DMS53 treated with DMSO at 0.1 percent for 48 hours (cell line): Measurements from ENCODE around the gene BBS4.
A peak's percentile ranks its signal among the peaks of the same experiment; 100 is the strongest.

Experiments used
- DNase-seq: peaks from one replicate; lab custom pipeline; 2025; ENCODE audit not compliant: unreplicated experiment; lab: John Stamatoyannopoulos, UW

Gene BBS4

DNA sequence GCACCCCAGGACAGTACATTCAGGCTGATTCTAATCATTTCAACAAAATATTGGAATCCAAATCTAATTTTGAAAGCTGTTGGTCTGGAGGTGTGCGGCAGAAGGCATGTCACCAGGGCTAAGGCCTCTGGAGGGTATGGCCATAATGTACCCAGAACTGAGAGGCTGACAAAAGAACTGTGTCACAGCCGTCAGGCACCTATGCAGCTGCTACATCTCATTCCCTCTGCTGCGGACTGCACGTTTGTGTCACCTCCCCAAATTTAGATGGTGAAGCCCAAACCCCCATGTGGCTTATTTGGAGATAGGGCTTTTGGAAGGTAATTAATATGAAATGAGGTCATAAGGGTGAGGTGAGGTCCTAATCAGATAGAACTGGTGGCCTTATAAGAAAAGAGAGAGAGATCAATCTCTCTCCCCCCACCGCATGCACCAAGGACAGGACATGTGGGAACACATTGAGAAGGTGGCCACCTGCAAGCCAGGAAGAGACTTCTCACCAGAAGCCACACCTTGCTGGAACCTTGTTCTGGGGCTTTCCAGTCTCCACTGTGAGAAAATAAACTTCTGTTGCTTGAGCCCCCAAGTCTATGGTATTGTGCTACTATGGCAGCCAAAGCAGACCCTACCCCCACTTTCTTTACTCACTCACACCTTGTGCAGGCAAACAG, 74.7 kb downstream of the BBS4 start:
- no peak for DNase-seq

- no peak for DNase-seq
These were observed 78.6 kb downstream of the BBS4 start for GRCh38 chr15:72764656-72765055.

- DNase-seq = no peak
These were observed 80.0 kb downstream of the BBS4 start for GRCh38 chr15:72766025-72766424.

- no peak for DNase-seq
These were observed 80.8 kb downstream of the BBS4 start for GRCh38 chr15:72766780-72767179.

- DNase-seq = no peak
These were observed 84.8 kb downstream of the BBS4 start for GRCh38 chr15:72770673-72771328.

GRCh38 chr15:72771329-72771725, 85.3 kb downstream of the BBS4 start:
- DNase-seq = no peak

GRCh38 chr15:72774696-72775383, 88.8 kb downstream of the BBS4 start:
- no peak for DNase-seq

- DNase-seq = no peak
These were observed 92.8 kb downstream of the BBS4 start for GRCh38 chr15:72778796-72779195.

DNA sequence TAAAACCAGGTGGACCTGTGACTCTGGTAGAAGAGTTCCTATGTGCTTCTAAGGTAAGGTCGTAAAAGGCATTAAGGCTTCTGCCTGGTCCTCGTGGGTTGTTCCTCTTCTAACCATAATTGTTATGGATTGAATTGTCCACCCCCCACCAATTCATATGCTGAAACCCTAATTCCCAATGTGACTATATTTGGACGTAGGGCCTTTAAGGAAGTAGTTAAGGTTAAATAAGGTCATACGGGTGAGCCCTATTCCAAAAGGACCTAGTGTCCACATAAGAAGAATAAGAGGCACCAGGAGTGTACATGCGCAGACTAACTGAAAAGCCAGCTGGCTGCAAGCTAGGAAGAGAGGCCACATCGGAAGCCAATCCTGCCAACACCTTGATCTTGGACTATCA, 95.6 kb downstream of the BBS4 start:
- no peak for DNase-seq

DNA sequence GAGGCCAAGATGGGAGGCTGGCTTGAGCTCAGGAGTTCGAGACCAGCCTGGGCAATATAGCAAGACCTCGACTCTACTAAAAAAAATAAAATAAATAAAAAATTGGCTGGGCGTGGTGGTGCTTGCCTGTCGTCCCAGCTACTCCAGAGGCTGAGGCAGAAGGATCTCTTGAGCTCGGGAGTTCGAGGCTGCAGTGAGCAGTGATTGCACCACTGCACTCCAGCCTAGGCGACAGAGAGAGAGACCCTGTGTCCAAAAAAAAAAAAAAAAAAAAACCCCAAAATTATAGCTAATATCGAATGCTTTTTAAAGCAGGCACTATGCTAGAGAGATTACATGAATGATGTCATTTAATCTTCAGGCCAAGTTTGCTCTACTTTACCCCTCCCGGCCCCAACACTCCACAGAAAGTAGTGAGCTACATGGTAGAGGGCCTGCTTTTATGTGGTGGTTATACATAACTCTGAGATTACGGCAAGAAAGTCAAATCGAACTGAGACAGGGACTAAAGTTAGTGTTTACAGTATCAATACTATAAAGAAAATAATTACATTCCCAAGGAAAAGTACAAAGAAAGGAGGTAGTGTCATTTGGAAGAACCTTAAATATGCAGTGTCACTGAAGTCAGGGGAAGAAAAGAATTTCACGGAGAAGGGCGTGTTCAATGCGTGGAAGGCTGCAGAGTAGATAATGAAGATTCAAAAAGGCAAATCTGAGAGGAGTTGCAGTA, 96.4 kb downstream of the BBS4 start:
- DNase-seq = no peak

DNA sequence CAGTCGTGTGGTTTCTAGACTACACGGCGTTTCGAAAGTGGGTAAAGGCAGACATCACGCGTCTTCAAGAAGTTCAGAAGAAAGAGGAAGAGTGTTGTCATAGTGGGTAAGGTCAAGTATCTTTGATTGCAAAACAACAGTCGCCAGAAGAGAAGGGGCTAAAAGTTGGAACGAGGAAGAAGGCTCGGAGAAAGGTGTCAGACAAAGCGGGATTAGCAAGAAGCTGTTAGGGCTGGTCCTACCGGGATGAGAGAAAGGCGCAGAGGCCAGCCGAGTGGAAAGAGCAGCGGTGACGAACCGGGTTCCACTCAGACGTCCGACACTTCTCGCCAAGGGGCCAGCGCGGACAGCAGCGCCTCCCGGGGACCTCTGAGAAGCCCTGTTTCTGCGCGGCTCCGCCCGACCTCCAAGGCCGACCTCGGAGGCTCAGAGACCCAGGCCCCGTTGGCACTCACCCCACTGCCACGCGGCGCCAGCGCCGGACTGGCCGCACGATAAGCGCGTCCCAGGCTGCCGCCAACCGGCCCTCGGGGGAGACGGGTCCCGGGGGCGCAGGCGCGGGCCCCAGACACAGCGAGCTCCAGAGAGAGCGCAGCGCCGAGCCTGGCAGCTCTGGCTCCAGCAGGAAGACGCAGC, 97.1 kb downstream of the BBS4 start:
- DNase-seq = peak; percentile 10

DNA sequence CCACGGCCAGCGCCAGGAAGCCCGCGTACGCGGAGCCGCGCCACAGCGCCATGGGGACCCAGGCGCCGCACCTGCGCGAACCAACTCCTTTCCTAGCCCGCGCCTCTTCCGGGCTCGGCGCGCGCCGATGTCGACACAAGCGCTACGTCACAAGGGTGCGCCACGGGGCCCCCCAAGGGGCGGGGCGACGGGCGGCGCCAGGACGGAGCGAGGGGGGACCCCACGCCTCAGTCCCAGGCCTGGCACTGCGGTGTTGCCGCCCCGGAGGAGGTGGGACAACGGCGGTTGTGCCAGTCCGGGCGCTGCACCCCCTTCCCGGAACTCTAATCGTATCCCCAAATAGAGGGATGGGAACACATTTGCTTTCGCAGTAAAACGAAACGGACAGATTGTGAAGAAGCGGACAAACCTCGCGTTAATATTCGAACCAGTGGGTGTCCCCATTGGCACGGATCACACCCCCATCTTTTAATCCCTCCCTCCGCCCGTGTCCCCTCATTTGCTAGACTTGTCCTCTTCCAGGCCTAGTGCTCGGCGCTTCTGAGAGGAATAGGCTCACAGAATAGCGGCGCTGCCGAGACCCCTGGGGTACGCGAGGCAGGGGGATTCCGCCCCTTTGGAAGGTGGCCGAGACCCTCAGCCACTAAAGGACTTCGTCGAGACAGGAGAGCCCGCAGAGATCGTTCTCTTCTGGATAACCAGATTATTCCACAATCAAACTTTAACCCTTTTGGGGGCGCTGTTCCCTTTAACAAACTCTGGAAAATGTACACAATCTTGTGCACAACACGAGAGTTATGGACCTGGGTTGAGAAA, 97.8 kb downstream of the BBS4 start, which contains the start of gene ADPGK:
TSS of gene ADPGK (minus strand) at position 119 of the 816 bp plus-strand sequence. CDS start at position 52, 67 bp downstream.
- DNase-seq = peak; percentile 65

DNA sequence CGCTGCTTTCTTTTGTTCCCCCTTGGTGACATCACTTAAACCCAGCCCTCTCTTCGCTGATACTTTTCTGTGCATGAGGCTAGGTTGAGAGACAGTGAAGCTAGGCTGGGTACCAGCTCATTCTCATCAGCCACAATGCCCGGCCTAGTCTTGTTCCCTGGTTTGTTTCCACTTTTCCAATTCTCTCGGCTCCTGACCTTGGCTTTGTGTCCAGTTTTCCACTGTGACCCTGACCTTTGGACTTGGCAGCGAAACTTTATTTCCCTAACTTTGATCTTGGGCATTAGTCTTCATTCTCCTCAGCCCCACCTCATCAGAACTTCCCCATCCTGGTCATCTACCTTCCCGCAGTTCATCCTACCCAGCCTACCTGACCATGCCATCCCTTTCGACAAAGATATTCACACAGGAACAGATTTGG, 98.5 kb downstream of the BBS4 start:
- DNase-seq = no peak

GRCh38 chr15:72785432-72785831, 99.4 kb downstream of the BBS4 start:
- no peak for DNase-seq

- DNase-seq = no peak
These were observed 99.8 kb downstream of the BBS4 start for GRCh38 chr15:72785841-72786240.

- no peak for DNase-seq
These were observed 100.2 kb downstream of the BBS4 start for GRCh38 chr15:72786242-72786641.

DNA sequence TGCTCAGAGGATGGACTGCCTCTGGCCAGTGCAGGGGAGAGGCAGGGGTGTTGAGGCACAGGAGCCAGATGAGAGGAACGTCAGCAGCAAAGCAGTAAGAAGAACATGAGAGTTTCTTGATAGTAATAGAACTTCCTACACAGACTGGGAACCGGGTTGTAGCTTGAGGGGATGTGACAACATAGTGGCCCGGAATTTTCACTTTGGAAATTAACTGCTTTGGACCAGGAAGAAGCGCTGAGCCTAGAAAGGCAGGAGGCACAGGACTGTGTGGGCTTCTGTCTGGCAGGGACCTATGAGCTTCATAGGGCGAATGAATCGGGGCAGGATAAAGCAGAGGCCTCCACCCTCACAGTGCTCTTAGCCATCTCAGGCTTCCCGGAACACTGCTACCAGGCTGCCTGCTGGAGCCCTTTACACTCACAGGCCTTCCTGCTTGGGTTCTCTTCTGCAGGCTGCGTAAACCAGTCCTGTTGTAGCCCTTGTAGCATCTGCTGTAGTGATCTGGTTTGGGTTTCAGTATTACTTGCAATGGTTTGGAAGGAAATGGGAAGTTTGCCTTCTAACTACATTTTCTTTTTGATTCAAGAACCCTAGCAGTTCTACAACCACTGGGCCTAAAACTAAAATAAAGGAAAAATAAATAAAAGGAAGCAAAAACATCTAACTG, 100.8 kb downstream of the BBS4 start:
- no peak for DNase-seq

- no peak for DNase-seq
These were observed 101.5 kb downstream of the BBS4 start for GRCh38 chr15:72787526-72787925.
